ENCODE results near the gene RPL14. TPM values are rescaled to one million over a fixed set of nuclear protein-coding genes. Genes with fewer than 3 reads are reported as not detected.

The RPL14 gene
- total and polyA plus RNA-seq, 4 donors = 82.6 to 383 (median 185) TPM

DNA sequence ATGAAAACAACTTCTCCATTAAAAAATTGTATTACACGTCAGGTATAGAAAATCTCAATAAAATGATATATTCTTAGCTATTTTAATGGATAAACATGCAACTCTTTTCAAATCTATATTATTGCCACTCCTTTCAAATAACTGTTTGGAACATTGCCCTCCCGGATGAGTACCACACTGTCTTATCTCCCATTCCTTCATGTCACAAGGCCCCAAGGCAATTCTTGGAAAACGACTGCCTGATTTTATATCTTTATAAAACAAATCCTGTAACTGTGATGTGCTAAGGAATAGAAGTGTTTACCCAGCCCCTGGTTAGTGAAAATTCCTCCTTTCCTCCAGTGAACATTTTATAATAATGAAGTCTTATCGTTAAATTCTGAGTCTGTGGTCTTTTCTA lies 13.6 kb downstream of the RPL14 start:
- H3K9ac ChIP-seq (ENCODE audit: low read depth in 1 of 2, low read length in 2 of 2) = no peak overlapping the region
- H3K27ac ChIP-seq (ENCODE audit: low read depth in 1 of 2, low read length in 2 of 2) = no peak overlapping the region
- DNase-seq (ENCODE audit: low spot score) = no peak
- TF ChIP-seq YY1 (IDR thresholded peaks at IDR 0.05) (no peak), TAF1 (conservative IDR thresholded peaks at IDR 0.05) (no peak), FOXA1 (IDR thresholded peaks at IDR 0.05) (no peak), RXRA (IDR thresholded peaks at IDR 0.05) (no peak), HNF4G (IDR thresholded peaks at IDR 0.05) (no peak), EGR1 (IDR thresholded peaks at IDR 0.05; ENCODE audit: low read depth in 2 of 2) (no peak), RAD21 (IDR thresholded peaks at IDR 0.05) (no peak), FOXA2 (IDR thresholded peaks at IDR 0.05) (no peak), NR2F2 (IDR thresholded peaks at IDR 0.05) (no peak), JUND (IDR thresholded peaks at IDR 0.05) (no peak)
- TF ChIP-seq, protein P1, sequence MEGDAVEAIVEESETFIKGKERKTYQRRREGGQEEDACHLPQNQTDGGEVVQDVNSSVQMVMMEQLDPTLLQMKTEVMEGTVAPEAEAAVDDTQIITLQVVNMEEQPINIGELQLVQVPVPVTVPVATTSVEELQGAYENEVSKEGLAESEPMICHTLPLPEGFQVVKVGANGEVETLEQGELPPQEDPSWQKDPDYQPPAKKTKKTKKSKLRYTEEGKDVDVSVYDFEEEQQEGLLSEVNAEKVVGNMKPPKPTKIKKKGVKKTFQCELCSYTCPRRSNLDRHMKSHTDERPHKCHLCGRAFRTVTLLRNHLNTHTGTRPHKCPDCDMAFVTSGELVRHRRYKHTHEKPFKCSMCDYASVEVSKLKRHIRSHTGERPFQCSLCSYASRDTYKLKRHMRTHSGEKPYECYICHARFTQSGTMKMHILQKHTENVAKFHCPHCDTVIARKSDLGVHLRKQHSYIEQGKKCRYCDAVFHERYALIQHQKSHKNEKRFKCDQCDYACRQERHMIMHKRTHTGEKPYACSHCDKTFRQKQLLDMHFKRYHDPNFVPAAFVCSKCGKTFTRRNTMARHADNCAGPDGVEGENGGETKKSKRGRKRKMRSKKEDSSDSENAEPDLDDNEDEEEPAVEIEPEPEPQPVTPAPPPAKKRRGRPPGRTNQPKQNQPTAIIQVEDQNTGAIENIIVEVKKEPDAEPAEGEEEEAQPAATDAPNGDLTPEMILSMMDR (IDR thresholded peaks at IDR 0.05; ENCODE audit: low read depth, low read length, missing input control) = no peak
- TF ChIP-seq, protein P2, sequence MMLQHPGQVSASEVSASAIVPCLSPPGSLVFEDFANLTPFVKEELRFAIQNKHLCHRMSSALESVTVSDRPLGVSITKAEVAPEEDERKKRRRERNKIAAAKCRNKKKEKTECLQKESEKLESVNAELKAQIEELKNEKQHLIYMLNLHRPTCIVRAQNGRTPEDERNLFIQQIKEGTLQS (IDR thresholded peaks at IDR 0.05) = no peak
- TF ChIP-seq, protein P3, sequence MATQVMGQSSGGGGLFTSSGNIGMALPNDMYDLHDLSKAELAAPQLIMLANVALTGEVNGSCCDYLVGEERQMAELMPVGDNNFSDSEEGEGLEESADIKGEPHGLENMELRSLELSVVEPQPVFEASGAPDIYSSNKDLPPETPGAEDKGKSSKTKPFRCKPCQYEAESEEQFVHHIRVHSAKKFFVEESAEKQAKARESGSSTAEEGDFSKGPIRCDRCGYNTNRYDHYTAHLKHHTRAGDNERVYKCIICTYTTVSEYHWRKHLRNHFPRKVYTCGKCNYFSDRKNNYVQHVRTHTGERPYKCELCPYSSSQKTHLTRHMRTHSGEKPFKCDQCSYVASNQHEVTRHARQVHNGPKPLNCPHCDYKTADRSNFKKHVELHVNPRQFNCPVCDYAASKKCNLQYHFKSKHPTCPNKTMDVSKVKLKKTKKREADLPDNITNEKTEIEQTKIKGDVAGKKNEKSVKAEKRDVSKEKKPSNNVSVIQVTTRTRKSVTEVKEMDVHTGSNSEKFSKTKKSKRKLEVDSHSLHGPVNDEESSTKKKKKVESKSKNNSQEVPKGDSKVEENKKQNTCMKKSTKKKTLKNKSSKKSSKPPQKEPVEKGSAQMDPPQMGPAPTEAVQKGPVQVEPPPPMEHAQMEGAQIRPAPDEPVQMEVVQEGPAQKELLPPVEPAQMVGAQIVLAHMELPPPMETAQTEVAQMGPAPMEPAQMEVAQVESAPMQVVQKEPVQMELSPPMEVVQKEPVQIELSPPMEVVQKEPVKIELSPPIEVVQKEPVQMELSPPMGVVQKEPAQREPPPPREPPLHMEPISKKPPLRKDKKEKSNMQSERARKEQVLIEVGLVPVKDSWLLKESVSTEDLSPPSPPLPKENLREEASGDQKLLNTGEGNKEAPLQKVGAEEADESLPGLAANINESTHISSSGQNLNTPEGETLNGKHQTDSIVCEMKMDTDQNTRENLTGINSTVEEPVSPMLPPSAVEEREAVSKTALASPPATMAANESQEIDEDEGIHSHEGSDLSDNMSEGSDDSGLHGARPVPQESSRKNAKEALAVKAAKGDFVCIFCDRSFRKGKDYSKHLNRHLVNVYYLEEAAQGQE (IDR thresholded peaks at IDR 0.05) = no peak
- TF ChIP-seq, protein P4, sequence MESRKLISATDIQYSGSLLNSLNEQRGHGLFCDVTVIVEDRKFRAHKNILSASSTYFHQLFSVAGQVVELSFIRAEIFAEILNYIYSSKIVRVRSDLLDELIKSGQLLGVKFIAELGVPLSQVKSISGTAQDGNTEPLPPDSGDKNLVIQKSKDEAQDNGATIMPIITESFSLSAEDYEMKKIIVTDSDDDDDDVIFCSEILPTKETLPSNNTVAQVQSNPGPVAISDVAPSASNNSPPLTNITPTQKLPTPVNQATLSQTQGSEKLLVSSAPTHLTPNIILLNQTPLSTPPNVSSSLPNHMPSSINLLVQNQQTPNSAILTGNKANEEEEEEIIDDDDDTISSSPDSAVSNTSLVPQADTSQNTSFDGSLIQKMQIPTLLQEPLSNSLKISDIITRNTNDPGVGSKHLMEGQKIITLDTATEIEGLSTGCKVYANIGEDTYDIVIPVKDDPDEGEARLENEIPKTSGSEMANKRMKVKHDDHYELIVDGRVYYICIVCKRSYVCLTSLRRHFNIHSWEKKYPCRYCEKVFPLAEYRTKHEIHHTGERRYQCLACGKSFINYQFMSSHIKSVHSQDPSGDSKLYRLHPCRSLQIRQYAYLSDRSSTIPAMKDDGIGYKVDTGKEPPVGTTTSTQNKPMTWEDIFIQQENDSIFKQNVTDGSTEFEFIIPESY (IDR thresholded peaks at IDR 0.05) = no peak
- no peak overlapping the region for H3K4me3 ChIP-seq (ENCODE audit: low read depth in 1 of 3, low read length in 3 of 3)
- 89% methylated on average over 4 of the region's 4 CpGs for WGBS
- H3K9me3 ChIP-seq (ENCODE audit: control insufficient read depth in 4 of 4, low read length in 3 of 4) = no peaks in the 10 kb centered on the region
- peaks cover 0 to 3% (median 1%) of the 10 kb centered on the region in 4 donors for H3K4me1 ChIP-seq (ENCODE audit: control insufficient read depth in 4 of 4, insufficient read depth in 4 of 4, low read length in 3 of 4)
- H3K27me3 ChIP-seq (ENCODE audit: control insufficient read depth in 4 of 4, insufficient read depth in 4 of 4, low read length in 3 of 4) = no peaks in the 10 kb centered on the region
- peaks cover 0 to 4% (median 0%) of the 10 kb centered on the region in 4 donors for H3K36me3 ChIP-seq (ENCODE audit: control insufficient read depth in 4 of 4, insufficient read depth in 3 of 4, low read depth in 1 of 4, low read length in 3 of 4)
